ENCODE results near the gene HINT3. TPM values are rescaled to one million over a fixed set of nuclear protein-coding genes. Genes with fewer than 3 reads are reported as not detected.

Gene HINT3
- total RNA-seq, 6 experiments from 2014 or later: 8.5 to 16.6 (median 14.3) TPM

DNA sequence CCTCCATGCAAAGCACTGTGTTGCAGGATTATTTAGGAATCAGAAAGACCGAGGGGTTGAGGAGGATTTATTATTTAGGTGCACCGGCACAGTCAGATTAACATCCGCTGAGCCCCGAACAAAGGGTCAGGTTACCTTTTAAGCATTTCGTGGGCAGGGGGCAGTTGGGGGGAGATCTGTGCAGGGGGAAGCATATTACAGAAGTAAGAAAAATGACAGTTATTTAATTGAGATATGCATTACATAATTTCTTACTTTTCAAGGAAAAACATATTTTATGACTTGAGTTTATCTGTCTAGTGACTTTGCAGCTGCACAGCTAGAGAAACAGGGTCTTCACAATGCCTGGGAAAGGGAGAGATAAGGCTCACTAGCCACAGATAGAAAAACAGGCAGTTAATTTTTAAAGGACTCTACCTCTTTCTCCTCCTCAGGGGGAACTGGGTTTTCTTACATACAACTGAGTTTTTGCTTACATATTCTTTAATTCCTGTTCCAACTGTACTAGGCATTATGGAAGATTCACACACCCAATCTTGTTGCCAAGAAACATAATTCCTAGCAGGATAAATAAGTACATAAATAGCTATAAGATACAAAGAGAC, 1.7 kb upstream of the HINT3 start:
- H3K27me3 ChIP-seq: no peaks in the 10 kb centered on the region

DNA sequence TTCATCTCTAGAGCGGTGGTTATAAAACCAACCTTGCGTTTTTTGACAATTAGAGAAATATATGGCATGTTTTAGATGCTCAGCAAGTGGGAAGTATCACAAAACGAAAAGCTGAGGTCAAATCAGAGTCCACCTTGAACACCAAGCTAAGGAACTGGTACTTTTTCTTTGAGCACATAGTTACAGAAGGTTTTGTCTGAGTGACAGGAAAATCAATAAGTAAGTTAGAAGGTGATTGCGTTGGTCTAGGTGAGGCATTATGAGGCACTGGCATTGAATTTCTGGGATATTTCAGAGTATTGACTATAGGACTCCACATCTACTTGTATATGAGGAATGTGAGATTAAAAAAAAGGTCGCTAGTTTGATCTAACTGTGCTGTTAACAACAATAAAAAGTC, 597 bp upstream of the HINT3 start:
- no peaks in the 10 kb centered on the region for H3K36me3 ChIP-seq
- intact Hi-C loops (cut with DNase I): loop anchor here in 1 of 2 donors (10.0 kb wide), 1 partner anchor 51 kb away; no protein-coding TSS in a partner anchor
- no peak for TF ChIP-seq POLR2A (IDR thresholded peaks at IDR 0.05)
- TF ChIP-seq, protein P1, sequence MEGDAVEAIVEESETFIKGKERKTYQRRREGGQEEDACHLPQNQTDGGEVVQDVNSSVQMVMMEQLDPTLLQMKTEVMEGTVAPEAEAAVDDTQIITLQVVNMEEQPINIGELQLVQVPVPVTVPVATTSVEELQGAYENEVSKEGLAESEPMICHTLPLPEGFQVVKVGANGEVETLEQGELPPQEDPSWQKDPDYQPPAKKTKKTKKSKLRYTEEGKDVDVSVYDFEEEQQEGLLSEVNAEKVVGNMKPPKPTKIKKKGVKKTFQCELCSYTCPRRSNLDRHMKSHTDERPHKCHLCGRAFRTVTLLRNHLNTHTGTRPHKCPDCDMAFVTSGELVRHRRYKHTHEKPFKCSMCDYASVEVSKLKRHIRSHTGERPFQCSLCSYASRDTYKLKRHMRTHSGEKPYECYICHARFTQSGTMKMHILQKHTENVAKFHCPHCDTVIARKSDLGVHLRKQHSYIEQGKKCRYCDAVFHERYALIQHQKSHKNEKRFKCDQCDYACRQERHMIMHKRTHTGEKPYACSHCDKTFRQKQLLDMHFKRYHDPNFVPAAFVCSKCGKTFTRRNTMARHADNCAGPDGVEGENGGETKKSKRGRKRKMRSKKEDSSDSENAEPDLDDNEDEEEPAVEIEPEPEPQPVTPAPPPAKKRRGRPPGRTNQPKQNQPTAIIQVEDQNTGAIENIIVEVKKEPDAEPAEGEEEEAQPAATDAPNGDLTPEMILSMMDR (IDR thresholded peaks at IDR 0.05): no peak
- no peaks in the 10 kb centered on the region for H3K9me3 ChIP-seq
- peak overlapping the region; percentile 96 to 99 (median 98) for H3K27ac ChIP-seq
- H3K4me1 ChIP-seq: peaks cover 0 to 31% (median 8%) of the 10 kb centered on the region in 4 donors
- no peak for DNase-seq
- H3K4me3 ChIP-seq: peak overlapping the region; percentile 67 to 95 (median 92)
- no peaks in the 10 kb centered on the region for H3K27me3 ChIP-seq
- ATAC-seq: no peak
- 31% methylated on average over 5 of the region's 5 CpGs for WGBS (ENCODE audit: insufficient coverage, low coverage, low lambda C conversion rate, missing lambda C conversion rate)

More for the DNA sequence above, 1.7 kb upstream of the HINT3 start:
- 36% methylated on average over 5 of the region's 5 CpGs for WGBS (ENCODE audit: insufficient coverage, low coverage, low lambda C conversion rate, missing lambda C conversion rate)
- Histone ChIP-seq H3K4me1 (peaks cover 0 to 25% (median 6%) of the 10 kb centered on the region in 4 donors), H3K9me3 (no peaks in the 10 kb centered on the region), H3K4me3 (no peak overlapping the region), H3K36me3 (no peaks in the 10 kb centered on the region), H3K27ac (no peak overlapping the region)
- no peak for DNase-seq
- no peak for ATAC-seq
- no peak for TF ChIP-seq POLR2A (IDR thresholded peaks at IDR 0.05)
- TF ChIP-seq, protein P1 (IDR thresholded peaks at IDR 0.05): no peak
- intact Hi-C loops (cut with DNase I): loop anchor here in 1 of 2 donors (10.0 kb wide), 1 partner anchor 50 kb away; no protein-coding TSS in a partner anchor

DNA sequence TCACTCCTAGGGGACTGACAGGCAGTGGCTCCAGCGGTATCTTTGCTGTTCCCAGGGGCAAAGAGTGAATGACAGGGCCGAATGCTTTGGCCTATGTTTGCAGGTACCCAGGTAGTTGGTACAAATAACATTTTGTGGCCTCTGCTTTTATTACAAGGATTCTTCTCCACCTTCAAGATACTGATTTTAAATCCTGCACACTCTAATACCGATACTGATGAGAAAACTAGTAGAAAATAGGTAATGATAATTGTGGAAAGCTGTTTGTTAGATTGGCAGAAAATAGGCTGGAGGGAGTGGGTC, 772 bp downstream of the HINT3 start:
- intact Hi-C loops (cut with DNase I): loop anchor here in 1 of 2 donors (10.0 kb wide), 1 partner anchor 53 kb away; no protein-coding TSS in a partner anchor
- Histone ChIP-seq H3K27ac (peak overlapping the region; percentile 96 to 99 (median 98)), H3K36me3 (no peaks in the 10 kb centered on the region), H3K27me3 (no peaks in the 10 kb centered on the region), H3K4me3 (peak overlapping the region; percentile 67 to 95 (median 92)), H3K9me3 (no peaks in the 10 kb centered on the region), H3K4me1 (peaks cover 0 to 33% (median 9%) of the 10 kb centered on the region in 4 donors)
- TF ChIP-seq POLR2A (IDR thresholded peaks at IDR 0.05): no peak
- TF ChIP-seq, protein P1 (IDR thresholded peaks at IDR 0.05): no peak
- no peak for ATAC-seq
- 0% methylated on average over 3 of the region's 3 CpGs for WGBS (ENCODE audit: insufficient coverage, low coverage, low lambda C conversion rate, missing lambda C conversion rate)
- no peak for DNase-seq

DNA sequence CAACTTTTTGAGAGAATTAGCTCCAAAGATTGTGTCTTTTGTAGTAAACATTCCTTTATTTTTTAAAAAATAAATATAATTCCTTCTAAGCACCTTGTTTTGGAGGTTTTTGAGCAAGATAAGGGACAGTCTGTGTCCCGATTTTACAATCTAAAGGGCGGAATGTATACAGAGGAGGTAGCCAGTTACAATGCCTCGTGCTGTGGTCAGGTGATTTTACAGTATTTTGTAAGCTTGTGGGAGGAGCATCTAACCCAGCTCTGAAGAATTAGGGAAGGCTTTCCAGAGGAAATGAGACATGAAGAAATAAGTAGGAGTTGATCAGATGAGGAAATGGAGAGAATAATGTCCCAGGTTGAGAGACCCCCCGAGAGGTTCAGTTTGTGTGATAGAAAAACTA, 1.3 kb downstream of the HINT3 start:
- Histone ChIP-seq H3K27me3 (no peaks in the 10 kb centered on the region), H3K36me3 (no peaks in the 10 kb centered on the region), H3K27ac (peak overlapping the region; percentile 96 to 99 (median 98)), H3K4me3 (peak overlapping the region; percentile 67 to 95 (median 92)), H3K9me3 (no peaks in the 10 kb centered on the region), H3K4me1 (peaks cover 0 to 38% (median 11%) of the 10 kb centered on the region in 4 donors)
- TF ChIP-seq, protein P1 (IDR thresholded peaks at IDR 0.05): no peak
- no peak for TF ChIP-seq POLR2A (IDR thresholded peaks at IDR 0.05)
- no peak for DNase-seq
- peak; percentile 22 to 50 (median 26) for ATAC-seq
- WGBS (ENCODE audit: insufficient coverage, low coverage, low lambda C conversion rate, missing lambda C conversion rate): 27% methylated on average over 4 of the region's 4 CpGs
- intact Hi-C loops (cut with DNase I): loop anchor here in 1 of 2 donors (10.0 kb wide), 1 partner anchor 53 kb away; no protein-coding TSS in a partner anchor
